HG02870 (cell line): Measurements from ENCODE around the gene ARV1.
"Not testable (repeated sequence)": the region's sequence is repeated elsewhere in the genome, so short reads cannot be mapped to it uniquely, and the experiment has no call there.

Experiments
- ATAC-seq: cut with Tn5 transposase; IDR thresholded peaks from one replicate; pipeline ENCODE4 v1.9.1; 2021; ENCODE audit warnings: mild to moderate bottlenecking, moderate library complexity; ENCODE audit not compliant: unreplicated experiment

ARV1 gene

GRCh38 chr1:231016234-231016633 is 37.3 kb downstream of the ARV1 start:
- ATAC-seq = no peak

GRCh38 chr1:231016966-231017365 is 38.1 kb downstream of the ARV1 start:
- ATAC-seq = no peak

- ATAC-seq = no peak
Observed at GRCh38 chr1:231019711-231020110, 40.8 kb downstream of the ARV1 start.

- ATAC-seq = no peak
Observed at GRCh38 chr1:231020139-231020601, 41.3 kb downstream of the ARV1 start.

- no peak for ATAC-seq
Observed at GRCh38 chr1:231020816-231021215, 41.9 kb downstream of the ARV1 start.

- ATAC-seq = no peak
Observed at GRCh38 chr1:231021540-231022031, 42.7 kb downstream of the ARV1 start.

GRCh38 chr1:231022543-231022942 is 43.6 kb downstream of the ARV1 start:
- not testable (repeated sequence) for ATAC-seq

- no peak for ATAC-seq
Observed at GRCh38 chr1:231023150-231023549, 44.3 kb downstream of the ARV1 start.

GRCh38 chr1:231026576-231026975 is 47.7 kb downstream of the ARV1 start:
- no peak for ATAC-seq

GRCh38 chr1:231027136-231027925 is 48.4 kb downstream of the ARV1 start:
- ATAC-seq = no peak

- no peak for ATAC-seq
Observed at GRCh38 chr1:231027971-231028370, 49.1 kb downstream of the ARV1 start.

- ATAC-seq = no peak
Observed at GRCh38 chr1:231028682-231029081, 49.8 kb downstream of the ARV1 start.

GRCh38 chr1:231029247-231029646 is 50.4 kb downstream of the ARV1 start:
- ATAC-seq = not testable (repeated sequence)

- no peak for ATAC-seq
Observed at GRCh38 chr1:231029841-231030240, 50.9 kb downstream of the ARV1 start.

- no peak for ATAC-seq
Observed at GRCh38 chr1:231032963-231033362, 54.1 kb downstream of the ARV1 start.

- ATAC-seq = no peak
Observed at GRCh38 chr1:231035799-231036198, 56.9 kb downstream of the ARV1 start.

- no peak for ATAC-seq
Observed at GRCh38 chr1:231036416-231036815, 57.5 kb downstream of the ARV1 start.

GRCh38 chr1:231037585-231038517 is 59.0 kb downstream of the ARV1 start:
- no peak for ATAC-seq

GRCh38 chr1:231039161-231040018 is 60.5 kb downstream of the ARV1 start:
- peak; percentile 30 for ATAC-seq

- ATAC-seq = peak; percentile 56
Observed at GRCh38 chr1:231040019-231040799, 61.3 kb downstream of the ARV1 start, which contains the start of gene FAM89A. Gene FAM89A (minus strand): TSS chr1:231040254. CDS start chr1:231040211, 43 bp downstream.
